ENCODE results near the gene SEMA3B. TPM values are rescaled to one million over a fixed set of nuclear protein-coding genes. Genes with fewer than 3 reads are reported as not detected.

The SEMA3B gene
- total and polyA plus RNA-seq, 2 donors (not counting 3 experiments of a cell fraction or from before 2014, with no cell fraction given) = 1.2 to 1.5 TPM

DNA sequence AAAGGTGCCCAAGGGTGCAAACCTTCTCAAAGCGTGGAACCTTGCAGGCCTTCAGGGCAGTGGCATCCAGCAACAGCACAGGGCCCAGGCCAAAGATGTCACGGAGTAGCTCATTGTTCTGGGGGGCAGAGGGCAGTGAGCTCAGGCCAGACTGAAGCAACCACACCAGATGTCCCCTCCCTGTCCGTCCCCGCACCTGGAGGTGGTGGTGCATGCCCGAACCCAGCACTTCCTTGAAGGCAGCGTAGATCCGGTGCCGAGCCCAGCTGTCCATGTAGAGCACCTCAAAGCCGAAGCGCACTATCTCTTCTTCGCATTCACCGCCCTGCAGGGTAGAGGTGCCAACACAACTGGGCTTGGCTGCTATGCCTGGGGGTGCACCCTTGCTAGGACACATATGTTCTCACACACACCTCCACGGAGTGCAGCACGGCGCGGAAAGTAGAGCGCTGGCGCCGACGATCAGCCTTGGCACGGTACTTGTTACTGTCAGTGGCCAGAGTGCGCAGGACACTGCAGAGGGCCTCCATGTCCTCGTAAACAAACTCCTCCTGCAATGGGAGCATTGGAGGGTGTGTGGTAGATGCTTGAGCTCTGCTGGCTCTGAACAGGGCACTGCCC, 19.6 kb downstream of the SEMA3B start:
- H3K36me3 ChIP-seq (ENCODE audit: control insufficient read depth in 2 of 2, extremely low read depth in 1 of 2, insufficient read depth in 2 of 2, low read length in 2 of 2) = peaks cover 3 to 35% of the 10 kb centered on the region in 2 experiments
- H3K9me1 ChIP-seq (replicated peaks; ENCODE audit: control insufficient read depth, extremely low read depth, insufficient read depth, low read length) = no peaks in the 10 kb centered on the region
- H3K4me1 ChIP-seq (ENCODE audit: control insufficient read depth, extremely low read depth, insufficient read depth, low read length) = peaks cover 11% of the 10 kb centered on the region
- ChIA-PET CTCF (interaction anchor here (0.8 kb wide), 1 partner anchor 9 kb away, joined by 3 read pairs; no protein-coding TSS in a partner anchor), POLR2A (no interaction called here)
- H3K9ac ChIP-seq (replicated peaks; ENCODE audit: extremely low read depth, insufficient read depth, low read length) = no peak overlapping the region
- no peak overlapping the region for H3K4me2 ChIP-seq (ENCODE audit: insufficient read depth, low read length)
- intact Hi-C loops (cut with micrococcal nuclease) (no loop called here), dilution Hi-C loops (cut with MboI; ENCODE audit: extremely low pct_ligation_motif_present, low sequenced_read_pairs) (no loop called here)
- H2AFZ ChIP-seq (ENCODE audit: low read depth, low read length) = no peak overlapping the region
- DNase-seq (ENCODE audit: low read depth, low spot score) = no peak
- H4K20me1 ChIP-seq (replicated peaks; ENCODE audit: control insufficient read depth, extremely low read depth, insufficient read depth, low read length) = no peaks in the 10 kb centered on the region
- no peak for FAIRE-seq
- H3K27me3 ChIP-seq (ENCODE audit: control insufficient read depth in 2 of 2, insufficient read depth in 2 of 2, low read length in 2 of 2) = no peaks in the 10 kb centered on the region
- no TSS peak for BruUV-seq (replicated peaks)
- no peak for TF ChIP-seq MYC (IDR thresholded peaks at IDR 0.05; ENCODE audit: low read depth, low read length)
- TF ChIP-seq, protein P1, sequence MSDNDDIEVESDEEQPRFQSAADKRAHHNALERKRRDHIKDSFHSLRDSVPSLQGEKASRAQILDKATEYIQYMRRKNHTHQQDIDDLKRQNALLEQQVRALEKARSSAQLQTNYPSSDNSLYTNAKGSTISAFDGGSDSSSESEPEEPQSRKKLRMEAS (IDR thresholded peaks at IDR 0.05; ENCODE audit: insufficient read depth, insufficient read length) = no peak
- TF ChIP-seq JUN (IDR thresholded peaks at IDR 0.05; ENCODE audit: borderline replicate concordance, insufficient read depth, insufficient read length, low read depth) = no peak
- no peak overlapping the region for H3K27ac ChIP-seq (ENCODE audit: insufficient read depth, low read depth, low read length)
- H3K4me3 ChIP-seq (replicated peaks in 1 of 3; ENCODE audit: insufficient read depth in 1 of 3, low read depth in 1 of 3, low read length in 3 of 3) = no peak overlapping the region
- peaks cover 27% of the 10 kb centered on the region for H3K79me2 ChIP-seq (ENCODE audit: control insufficient read depth, insufficient read depth, low read length)
- H3K9me3 ChIP-seq (replicated peaks; ENCODE audit: control insufficient read depth, insufficient read depth, low read length) = no peaks in the 10 kb centered on the region

DNA sequence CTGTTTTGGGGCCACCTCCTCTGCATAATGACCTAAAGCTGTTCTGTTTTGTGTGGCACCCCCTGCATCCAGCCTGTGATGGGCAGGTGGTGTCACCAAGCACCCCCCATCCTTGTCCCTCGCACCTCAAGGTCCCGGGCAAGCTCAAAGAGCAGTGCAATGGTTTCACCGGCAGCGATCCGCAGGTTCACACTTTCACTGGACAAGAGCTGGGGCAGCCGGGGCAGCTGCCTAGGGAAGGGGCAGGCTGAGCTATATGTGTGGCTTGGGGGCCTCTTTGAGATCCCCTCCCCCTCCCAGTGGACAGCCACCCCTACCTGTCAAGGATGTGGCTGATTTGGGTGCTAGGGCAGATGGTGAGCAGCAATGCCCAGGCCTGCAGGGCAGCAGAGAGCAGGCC, 20.2 kb downstream of the SEMA3B start:
- Histone ChIP-seq H3K4me2 (ENCODE audit: insufficient read depth, low read length) (no peak overlapping the region), H3K36me3 (ENCODE audit: control insufficient read depth in 2 of 2, extremely low read depth in 1 of 2, insufficient read depth in 2 of 2, low read length in 2 of 2) (peaks cover 3 to 35% of the 10 kb centered on the region in 2 experiments), H4K20me1 (replicated peaks; ENCODE audit: control insufficient read depth, extremely low read depth, insufficient read depth, low read length) (no peaks in the 10 kb centered on the region), H3K27me3 (ENCODE audit: control insufficient read depth in 2 of 2, insufficient read depth in 2 of 2, low read length in 2 of 2) (no peaks in the 10 kb centered on the region), H3K9me3 (replicated peaks; ENCODE audit: control insufficient read depth, insufficient read depth, low read length) (no peaks in the 10 kb centered on the region), H3K4me3 (replicated peaks in 1 of 3; ENCODE audit: insufficient read depth in 1 of 3, low read depth in 1 of 3, low read length in 3 of 3) (no peak overlapping the region), H3K9me1 (replicated peaks; ENCODE audit: control insufficient read depth, extremely low read depth, insufficient read depth, low read length) (no peaks in the 10 kb centered on the region), H3K4me1 (ENCODE audit: control insufficient read depth, extremely low read depth, insufficient read depth, low read length) (peaks cover 11% of the 10 kb centered on the region), H3K79me2 (ENCODE audit: control insufficient read depth, insufficient read depth, low read length) (peaks cover 27% of the 10 kb centered on the region), H3K27ac (ENCODE audit: insufficient read depth, low read depth, low read length) (no peak overlapping the region), H3K9ac (replicated peaks; ENCODE audit: extremely low read depth, insufficient read depth, low read length) (no peak overlapping the region), H2AFZ (ENCODE audit: low read depth, low read length) (no peak overlapping the region)
- ChIA-PET CTCF (interaction anchor here (0.8 kb wide), 1 partner anchor 10 kb away, joined by 3 read pairs; no protein-coding TSS in a partner anchor), POLR2A (no interaction called here)
- intact Hi-C loops (cut with micrococcal nuclease) (no loop called here), dilution Hi-C loops (cut with MboI; ENCODE audit: extremely low pct_ligation_motif_present, low sequenced_read_pairs) (no loop called here)
- FAIRE-seq = no peak
- DNase-seq (ENCODE audit: low read depth, low spot score) = no peak
- TF ChIP-seq EZH2 (IDR thresholded peaks at IDR 0.05; ENCODE audit: borderline replicate concordance, low read depth, low read length, severe bottlenecking) (no peak), FOS (IDR thresholded peaks at IDR 0.05; ENCODE audit: borderline replicate concordance, insufficient read depth, low read length) (no peak), GATA2 (IDR thresholded peaks at IDR 0.05; ENCODE audit: insufficient read depth, insufficient read length, low read depth, low read length) (no peak), POLR2AphosphoS5 (IDR thresholded peaks at IDR 0.05; ENCODE audit: insufficient read depth, low read depth, low read length) (no peak), POLR2A (IDR thresholded peaks at IDR 0.05; ENCODE audit: low read depth, low read length) (no peak), JUN (IDR thresholded peaks at IDR 0.05; ENCODE audit: borderline replicate concordance, insufficient read depth, insufficient read length, low read depth) (no peak)
- TF ChIP-seq, protein P1 (IDR thresholded peaks at IDR 0.05; ENCODE audit: insufficient read depth, insufficient read length) = no peak
- BruUV-seq (replicated peaks) = no TSS peak
